Cardiac fibroblast (primary cell): ENCODE measurements around the gene TBC1D2.

ENCODE experiments used
- DNase-seq, 2 donors: peaks; one replicate each; pipeline versions ENCODE4 v3.0.0 to v3.0.0-alpha.2; 2010; ENCODE audit warnings: low read depth in 2 of 2
- H3K4me3 ChIP-seq, 2 donors: replicated peaks in 1 of 2; 1 replicate in 1 of 2; 2 replicates in 1 of 2; pipeline ENCODE4 v1.5.1; 2011; ENCODE audit warnings: low read depth in 2 of 2, low read length in 2 of 2, mild to moderate bottlenecking in 2 of 2, moderate library complexity in 1 of 2
- CTCF ChIP-seq: IDR thresholded peaks from one replicate; pipeline ENCODE4 v1.5.1; 2011; ENCODE audit warnings: low read depth, mild to moderate bottlenecking, low read length, inconsistent platforms

TBC1D2 gene

GRCh38 chr9:98199388-98200033 is 55.9 kb downstream of the TBC1D2 start:
- H3K4me3 ChIP-seq, result no peak overlapping the region
- DNase-seq, result no peak
- TF ChIP-seq CTCF, result no peak

DNA sequence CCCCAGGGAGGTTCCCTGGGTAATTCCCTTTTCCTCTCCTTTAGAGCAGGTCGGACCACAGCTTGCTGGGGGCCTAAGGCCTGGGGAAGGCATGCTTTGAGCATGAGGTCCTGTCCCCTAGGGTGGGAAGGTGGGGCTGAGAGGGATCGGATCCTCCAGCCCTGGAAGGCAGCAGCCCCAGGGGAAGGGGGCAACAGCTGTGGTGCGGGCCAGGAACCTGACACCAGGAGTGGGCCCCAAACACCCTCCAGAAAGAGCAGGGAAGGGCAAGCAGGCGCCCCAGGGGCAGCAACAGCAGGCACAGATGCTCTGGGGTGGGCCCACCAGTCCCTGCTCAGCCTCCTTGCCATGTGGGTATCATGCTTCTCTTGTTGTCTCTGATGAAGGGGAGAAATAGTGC is 59.8 kb downstream of the TBC1D2 start:
- no peak for TF ChIP-seq CTCF
- DNase-seq, result no peak
- H3K4me3 ChIP-seq, result no peak overlapping the region

DNA sequence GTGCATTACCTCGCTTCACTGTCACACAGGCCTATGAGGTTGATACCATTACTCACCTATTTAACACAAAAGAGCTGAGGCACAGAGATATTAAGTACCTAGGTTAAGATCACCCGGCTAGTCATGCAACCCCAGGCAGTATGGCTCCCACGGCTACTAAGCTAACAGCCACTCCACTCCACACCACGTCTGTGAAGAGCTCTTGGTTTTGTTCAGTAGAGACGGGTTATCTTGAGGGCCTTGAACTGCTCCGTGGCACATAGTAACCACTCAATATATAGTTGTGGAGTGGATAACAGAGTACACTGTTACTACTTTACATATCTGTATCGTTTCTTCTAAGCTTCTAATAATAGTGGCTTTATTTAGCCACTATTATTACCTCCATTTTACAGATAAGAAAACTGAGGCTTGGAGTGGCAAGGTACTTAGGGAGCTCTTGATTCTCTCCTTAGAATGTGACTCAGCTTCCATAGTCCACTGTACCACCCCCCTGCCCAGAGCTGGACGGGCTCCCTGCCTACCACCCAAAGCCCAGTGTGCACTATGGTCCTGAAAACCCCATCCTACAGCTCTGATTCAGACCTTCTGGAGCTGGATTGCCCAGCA is 62.0 kb downstream of the TBC1D2 start:
- no peak for DNase-seq
- peak overlapping the region; percentile 60 to 69 for H3K4me3 ChIP-seq
- TF ChIP-seq CTCF, result no peak

GRCh38 chr9:98192503-98193335 is 62.7 kb downstream of the TBC1D2 start, which contains the start of gene CORO2A:
Gene CORO2A (minus strand): TSS chr9:98192637. CDS start chr9:98157660, 34,977 bp downstream.
- peak within 1 kb of the TSS; percentile 60 to 69 for H3K4me3 ChIP-seq
- peak; percentile 63 for TF ChIP-seq CTCF
- peak; percentile 66 to 78 for DNase-seq

DNA sequence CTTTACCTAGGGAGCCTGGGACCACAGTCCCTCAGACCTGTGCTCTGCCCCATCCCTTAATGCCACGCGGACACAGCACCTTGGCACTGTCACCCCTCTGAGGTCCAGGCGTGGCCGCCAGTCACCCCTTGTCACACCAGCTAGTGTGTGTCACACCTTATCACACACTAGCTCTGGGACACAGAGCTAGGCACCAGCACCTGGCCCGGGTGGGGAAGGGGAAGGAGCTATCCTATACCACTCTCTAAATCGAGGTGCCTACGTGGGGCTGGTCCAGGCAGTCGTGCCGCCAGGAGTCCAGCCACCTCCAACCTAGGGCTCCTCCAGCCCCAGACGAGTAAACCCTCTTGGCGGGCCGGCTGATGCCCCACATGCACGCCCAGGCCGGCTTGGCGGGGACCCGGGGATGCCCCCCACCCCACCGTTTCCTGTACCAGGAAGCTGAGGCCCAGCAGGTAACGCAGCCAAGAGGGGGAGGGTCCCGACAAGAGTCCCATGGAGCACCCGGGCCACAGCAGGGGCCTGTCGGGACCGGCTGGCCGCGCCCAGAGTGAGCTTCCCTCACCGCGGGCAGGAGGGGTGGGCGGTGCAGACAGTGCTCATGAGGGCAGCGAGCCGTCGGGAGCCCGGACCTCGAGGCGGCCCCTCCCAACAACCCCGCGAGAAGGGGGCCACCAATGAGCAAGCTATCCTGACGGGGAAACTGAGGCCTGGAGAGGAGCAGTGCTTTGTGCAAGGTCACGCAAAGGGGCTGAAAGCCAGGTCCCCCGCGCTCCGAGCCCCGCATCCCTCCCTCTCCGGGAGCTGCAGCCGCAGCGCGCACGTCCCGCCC is 63.6 kb downstream of the TBC1D2 start:
- peak overlapping the region; percentile 60 to 69 for H3K4me3 ChIP-seq
- TF ChIP-seq CTCF, result no peak
- no peak for DNase-seq

- no peak for DNase-seq
- TF ChIP-seq CTCF, result no peak
- no peak overlapping the region for H3K4me3 ChIP-seq
Observed at GRCh38 chr9:98191181-98191608, 64.3 kb downstream of the TBC1D2 start.
